Measurements from ENCODE around the gene SLC41A1.

- no peak for TF ChIP-seq CTCF (IDR thresholded peaks at IDR 0.05; ENCODE audit: insufficient read depth, low read depth, low read length)
- no peak for TF ChIP-seq EZH2 (IDR thresholded peaks at IDR 0.05; ENCODE audit: insufficient read depth, low read length)
Measured at GRCh38 chr1:205772607-205773032, 40.4 kb downstream of the SLC41A1 start.
